IMR-90 (cell line): Measurements from ENCODE around the gene USP10. TPM values are rescaled to one million over a fixed set of nuclear protein-coding genes. Genes with fewer than 3 reads are reported as not detected.

ENCODE experiments used
- ATAC-seq: fragments of 200-7000 bp; cut with Tn5 transposase; 2 replicates; pipeline ENCODE4 v1.9.1; 2020; ENCODE audit warnings: low read depth, mild to moderate bottlenecking, moderate library complexity
- BruUV-seq: library from RNA; stranded (reverse); fragments of 400-500 nt; replicated peaks from 2 replicates; lab custom pipeline; 2021; lab: Mats Ljungman, UMichigan
- CTCF ChIA-PET: fragments of 300-600 bp; formaldehyde crosslinking; extraction: SDS; loops from one replicate; lab custom pipeline; 2021; ENCODE audit warnings: antibody characterized with exemption; lab: Yijun Ruan, JAX
- POLR2A ChIA-PET: fragments of 300-600 bp; sonication (Branson Sonifier 250); formaldehyde crosslinking; loops from one replicate; lab custom pipeline; 2022; ENCODE audit warnings: antibody characterized with exemption; ENCODE audit not compliant: unreplicated experiment; lab: Charles Lee
- DNase-seq: peaks from one replicate; pipeline ENCODE4 v3.0.0; 2013
- H2AFZ ChIP-seq: replicated peaks from 2 replicates; pipeline ENCODE3; 2013; ENCODE audit warnings: low read length, mild to moderate bottlenecking; ENCODE audit not compliant: poor library complexity
- H2AK5ac ChIP-seq: 2 replicates; pipeline ENCODE4 v1.6.1; 2013; ENCODE audit warnings: low read depth, low read length, inconsistent platforms
- H2AK9ac ChIP-seq: replicated peaks from 2 replicates; pipeline ENCODE3; 2013; ENCODE audit warnings: mild to moderate bottlenecking, low read depth, low read length, moderate library complexity; ENCODE audit not compliant: poor library complexity
- H2BK120ac ChIP-seq: 2 replicates; pipeline ENCODE4 v1.6.1; 2013; ENCODE audit warnings: low read depth, low read length, inconsistent platforms
- H2BK15ac ChIP-seq: 3 replicates; pipeline ENCODE4 v1.6.1; 2013; ENCODE audit warnings: low read depth, low read length, inconsistent platforms
- H2BK20ac ChIP-seq: 2 replicates; pipeline ENCODE4 v1.6.1; 2013; ENCODE audit warnings: low read depth, mild to moderate bottlenecking, inconsistent platforms, low read length, moderate library complexity
- H2BK5ac ChIP-seq: 2 replicates; pipeline ENCODE4 v1.6.1; 2013; ENCODE audit warnings: mild to moderate bottlenecking, low read depth, low read length, inconsistent platforms; ENCODE audit not compliant: poor library complexity, severe bottlenecking
- H3K14ac ChIP-seq: replicated peaks from 2 replicates; pipeline ENCODE4 v1.6.1; 2013; ENCODE audit warnings: low read depth, low read length, inconsistent platforms
- H3K18ac ChIP-seq: 2 replicates; pipeline ENCODE4 v1.6.1; 2013; ENCODE audit warnings: low read depth, low read length, control low read depth
- H3K23ac ChIP-seq: 2 replicates; pipeline ENCODE4 v1.6.1; 2013; ENCODE audit warnings: low read depth, low read length, inconsistent platforms
- H3K27ac ChIP-seq: 2 replicates; pipeline ENCODE4 v1.5.1; 2013; ENCODE audit warnings: mild to moderate bottlenecking, control low read depth, low read length; ENCODE audit not compliant: insufficient read depth
- H3K27me3 ChIP-seq: 2 replicates; pipeline ENCODE4 v1.6.1; 2013; ENCODE audit warnings: low read length; ENCODE audit not compliant: control insufficient read depth, insufficient read depth
- H3K36me3 ChIP-seq: 2 replicates; pipeline ENCODE4 v1.6.1; 2013; ENCODE audit warnings: low read length, mixed read lengths; ENCODE audit not compliant: control insufficient read depth, insufficient read depth
- H3K4ac ChIP-seq: 2 replicates; pipeline ENCODE4 v1.6.1; 2013; ENCODE audit warnings: low read depth, low read length, inconsistent platforms
- H3K4me1 ChIP-seq: 2 replicates; pipeline ENCODE4 v1.6.1; 2013; ENCODE audit warnings: low read length, mixed read lengths; ENCODE audit not compliant: control insufficient read depth, insufficient read depth
- H3K4me2 ChIP-seq: 2 replicates; pipeline ENCODE4 v1.6.1; 2013; ENCODE audit warnings: low read depth, mild to moderate bottlenecking, control low read depth, low read length, moderate library complexity
- H3K4me3 ChIP-seq: 2 replicates; pipeline ENCODE4 v1.5.1; 2013; ENCODE audit warnings: low read depth, mild to moderate bottlenecking, control low read depth, low read length, moderate library complexity; ENCODE audit not compliant: insufficient read depth
- H3K56ac ChIP-seq: 2 replicates; pipeline ENCODE4 v1.6.1; 2013; ENCODE audit warnings: low read length, inconsistent platforms; ENCODE audit not compliant: insufficient read depth; ENCODE audit errors: extremely low read depth
- H3K79me1 ChIP-seq, 2 experiments: 2 replicates each; pipeline ENCODE4 v1.6.1; 2013; ENCODE audit warnings: low read length in 2 of 2, inconsistent platforms in 1 of 2, low read depth in 1 of 2
- H3K9ac ChIP-seq: 2 replicates; pipeline ENCODE4 v1.6.1; 2013; ENCODE audit warnings: low read depth, low read length, control low read depth
- H3K9me1 ChIP-seq: 2 replicates; pipeline ENCODE4 v1.6.1; 2013; ENCODE audit warnings: low read length, inconsistent platforms; ENCODE audit not compliant: insufficient read depth
- H3K9me3 ChIP-seq: 2 replicates; pipeline ENCODE4 v1.6.1; 2013; ENCODE audit warnings: low read length; ENCODE audit not compliant: control insufficient read depth, insufficient read depth
- H4K20me1 ChIP-seq: 2 replicates; pipeline ENCODE4 v1.6.1; 2013; ENCODE audit warnings: low read length, inconsistent platforms; ENCODE audit not compliant: insufficient read depth
- H4K5ac ChIP-seq: 2 replicates; pipeline ENCODE4 v1.6.1; 2013; ENCODE audit warnings: mild to moderate bottlenecking, low read depth, low read length, control low read depth
- H4K8ac ChIP-seq, 2 experiments: 2 replicates each; pipeline ENCODE4 v1.6.1; 2013; ENCODE audit warnings: low read depth in 2 of 2, low read length in 2 of 2, control low read depth in 1 of 2, inconsistent platforms in 1 of 2
- H4K91ac ChIP-seq: 2 replicates; pipeline ENCODE4 v1.6.1; 2013; ENCODE audit warnings: low read depth, low read length, inconsistent platforms; ENCODE audit not compliant: insufficient read depth
- BHLHE40 ChIP-seq: fragments of 150-350 bp; IDR thresholded peaks from 2 replicates; pipeline ENCODE4 v1.6.1; 2016; ENCODE audit warnings: mild to moderate bottlenecking, low read depth, low read length
- CHD1 ChIP-seq: IDR thresholded peaks from 2 replicates; pipeline ENCODE4 v1.6.1; 2012; ENCODE audit warnings: low read depth, low read length, improper control_type of control experiment
- ELK1 ChIP-seq: fragments of 150-350 bp; IDR thresholded peaks from 2 replicates; pipeline ENCODE4 v1.6.1; 2016; ENCODE audit warnings: low read depth, mild to moderate bottlenecking, low read length, moderate library complexity, borderline replicate concordance
- FOS ChIP-seq: fragments of 150-350 bp; IDR thresholded peaks from 2 replicates; pipeline ENCODE4 v1.6.1; 2016; ENCODE audit warnings: low read depth, low read length
- MAFK ChIP-seq: IDR thresholded peaks from 2 replicates; pipeline ENCODE4 v1.6.1; 2012; ENCODE audit warnings: low read depth, low read length, improper control_type of control experiment
- MAZ ChIP-seq: IDR thresholded peaks from 2 replicates; pipeline ENCODE4 v1.6.1; 2012; ENCODE audit warnings: low read depth, mild to moderate bottlenecking, low read length, improper control_type of control experiment, moderate library complexity, borderline replicate concordance
- MXI1 ChIP-seq: IDR thresholded peaks from 2 replicates; pipeline ENCODE4 v1.6.1; 2012; ENCODE audit warnings: low read depth, mild to moderate bottlenecking, low read length, moderate library complexity, borderline replicate concordance
- NFE2L2 ChIP-seq: fragments of 150-350 bp; IDR thresholded peaks from 2 replicates; pipeline ENCODE4 v1.6.1; 2016; ENCODE audit warnings: low read depth, mild to moderate bottlenecking, low read length
- POLR2A ChIP-seq: IDR thresholded peaks from 2 replicates; pipeline ENCODE4 v1.6.1; 2012; ENCODE audit warnings: mild to moderate bottlenecking, low read depth, low read length
- RAD21 ChIP-seq: IDR thresholded peaks from 2 replicates; pipeline ENCODE4 v1.6.1; 2012; ENCODE audit warnings: low read length, improper control_type of control experiment
- RCOR1 ChIP-seq: IDR thresholded peaks from 2 replicates; pipeline ENCODE4 v1.6.1; 2012; ENCODE audit warnings: mild to moderate bottlenecking, low read length, improper control_type of control experiment; ENCODE audit not compliant: insufficient replicate concordance
- RFX5 ChIP-seq: IDR thresholded peaks from 2 replicates; pipeline ENCODE4 v1.8.0; 2012; ENCODE audit warnings: low read depth, mild to moderate bottlenecking, low read length, moderate library complexity
- SMC3 ChIP-seq: fragments of 150-350 bp; IDR thresholded peaks from 2 replicates; pipeline ENCODE4 v1.6.1; 2016; ENCODE audit warnings: low read depth, mild to moderate bottlenecking, antibody characterized with exemption, low read length, moderate library complexity
- WGBS, 2 experiments: methylation state at CpG; one replicate each; pipeline versions ENCODE4 v1.1.5 to v1.1.7; 2013; ENCODE audit warnings: missing lambda C conversion rate in 2 of 2; ENCODE audit not compliant: insufficient read length in 1 of 2; ENCODE audit errors: extremely low coverage in 2 of 2; 5-methylcytosine and 5-hydroxymethylcytosine counted together
- dilution Hi-C: fragments of 300-500 bp; cut with HindIII; formaldehyde crosslinking; loops from one replicate; pipeline ENCODE4 v1.14.3; 2018; ENCODE audit warnings: low sequenced_read_pairs; ENCODE audit not compliant: unreplicated experiment
- in situ Hi-C: fragments of 300-500 bp; cut with MboI; formaldehyde crosslinking; loops from 3 replicates; pipeline ENCODE4 v1.14.3; 2019; ENCODE audit warnings: low sequenced_read_pairs, inconsistent platforms, mixed read lengths
- intact Hi-C: fragments of 100-400 bp; cut with micrococcal nuclease; formaldehyde crosslinking; loops from 2 replicates; pipeline ENCODE4 v1.10.0; 2022
- polyA plus RNA-seq, 3 experiments: library from polyadenylated mRNA; depleted of rRNA; stranded (reverse); fragments of >200 nt; gene quantifications; 2 replicates each; pipeline ENCODE4 v1.2.3, GENCODE V29; 2012; ENCODE audit warnings: low replicate concordance in 1 of 3
- total RNA-seq: library from RNA; depleted of rRNA; stranded (reverse); fragments of >200 nt; gene quantifications from 2 replicates; pipeline ENCODE4 v1.2.3, GENCODE V29; 2012
- TF ChIP-seq, protein P1 (sequence below): fragments of 150-350 bp; IDR thresholded peaks from 2 replicates; pipeline ENCODE4 v1.6.1; 2017; ENCODE audit warnings: mild to moderate bottlenecking, antibody characterized with exemption, low read length, low read depth

The USP10 gene
- total and polyA plus RNA-seq, 2 of the 4 experiments (the other 2 are of a cell fraction) = 54.3 to 79.0 TPM

DNA sequence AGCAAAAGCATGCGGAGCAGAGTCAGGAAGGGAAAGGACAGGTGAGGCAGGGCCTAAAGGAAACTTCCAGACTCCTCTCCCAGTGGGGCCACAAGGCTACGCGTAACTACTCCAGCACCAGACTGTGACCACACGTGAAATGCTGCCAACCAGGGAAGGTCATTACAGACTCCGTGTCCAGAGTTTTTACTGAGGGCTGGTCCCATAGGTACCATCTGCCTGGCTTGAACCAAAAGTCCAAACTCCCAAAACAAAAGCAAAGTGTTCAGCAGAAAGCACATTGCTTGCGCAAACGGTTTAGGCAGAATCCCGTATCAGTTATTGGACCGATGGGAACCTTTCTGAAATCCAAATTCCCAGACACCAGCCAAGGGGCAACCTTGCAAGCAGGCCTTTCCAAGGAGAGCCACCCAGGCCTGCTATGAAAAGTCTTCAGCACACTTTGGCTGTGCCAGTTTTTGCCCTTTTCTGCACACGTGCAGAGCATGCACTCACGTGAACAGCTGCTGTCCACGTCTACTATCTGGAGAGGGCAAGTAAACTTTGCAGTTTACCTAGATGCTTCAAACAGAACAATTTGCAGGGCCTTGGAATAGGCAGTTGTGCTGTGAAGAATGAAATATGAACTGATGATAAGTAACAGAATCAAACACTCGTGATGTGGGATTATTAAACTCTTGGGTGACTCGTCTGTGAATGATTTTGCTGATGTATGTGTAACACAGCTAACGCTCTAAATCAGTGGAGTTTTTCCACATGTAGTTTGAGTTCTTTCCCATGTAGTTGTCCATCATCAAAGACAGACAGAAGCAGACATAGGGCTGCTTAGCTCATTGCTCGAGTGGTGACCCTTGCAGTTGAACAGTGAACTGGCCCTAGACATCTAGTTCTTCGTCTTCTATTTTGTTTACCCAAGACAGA lies 61.9 kb downstream of the USP10 start:
- Histone ChIP-seq H3K14ac (no peak overlapping the region), H3K27ac (peak overlapping the region; percentile 60; the same call in 1 of the 2 replicates), H4K5ac (peak overlapping the region; percentile 82), H2BK120ac (peak overlapping the region; percentile 24), H3K9ac (no peak overlapping the region), H4K8ac (no peak overlapping the region), H3K27me3 (no peaks in the 10 kb centered on the region), H3K4me3 (no peak overlapping the region), H2AK9ac (no peak overlapping the region), H2BK20ac (peak overlapping the region; percentile 36; the same call in 1 of the 2 replicates), H3K4me2 (no peak overlapping the region), H3K79me1 (peaks cover 45 to 87% of the 10 kb centered on the region in 2 experiments), H2AFZ (no peak overlapping the region), H3K9me1 (peaks cover 31% of the 10 kb centered on the region), H3K4ac (peak overlapping the region; percentile 38), H3K9me3 (no peaks in the 10 kb centered on the region), H2BK5ac (peak overlapping the region; percentile 55), H3K18ac (peak overlapping the region; percentile 77), H3K36me3 (peaks cover 37% of the 10 kb centered on the region), H3K4me1 (peaks cover 39% of the 10 kb centered on the region), H4K20me1 (peaks cover 4% of the 10 kb centered on the region; the same call in 1 of the 2 replicates), H3K56ac (no peak overlapping the region), H4K91ac (peak overlapping the region; percentile 19; the same call in 1 of the 2 replicates), H2BK15ac (no peak overlapping the region), H2AK5ac (peak overlapping the region; percentile 6; the same call in 1 of the 2 replicates), H3K23ac (no peak overlapping the region)
- intact Hi-C loops = no loop called here
- in situ Hi-C loops = no loop called here
- TF ChIP-seq MXI1 = no peak
- TF ChIP-seq FOS = peak; percentile 51; the same call in 1 of the 2 replicates
- TF ChIP-seq NFE2L2 = no peak
- TF ChIP-seq BHLHE40 = peak; percentile 34; the same call in 1 of the 2 replicates
- TF ChIP-seq SMC3 = no peak
- TF ChIP-seq RCOR1 = no peak
- no peak for TF ChIP-seq MAZ
- no peak for TF ChIP-seq RFX5
- peak; percentile 81 for TF ChIP-seq MAFK
- TF ChIP-seq, protein P1, sequence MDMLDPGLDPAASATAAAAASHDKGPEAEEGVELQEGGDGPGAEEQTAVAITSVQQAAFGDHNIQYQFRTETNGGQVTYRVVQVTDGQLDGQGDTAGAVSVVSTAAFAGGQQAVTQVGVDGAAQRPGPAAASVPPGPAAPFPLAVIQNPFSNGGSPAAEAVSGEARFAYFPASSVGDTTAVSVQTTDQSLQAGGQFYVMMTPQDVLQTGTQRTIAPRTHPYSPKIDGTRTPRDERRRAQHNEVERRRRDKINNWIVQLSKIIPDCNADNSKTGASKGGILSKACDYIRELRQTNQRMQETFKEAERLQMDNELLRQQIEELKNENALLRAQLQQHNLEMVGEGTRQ = no peak
- TF ChIP-seq RAD21 = no peak
- no peak for TF ChIP-seq ELK1
- TF ChIP-seq POLR2A = no peak
- TF ChIP-seq CHD1 = no peak
- POLR2A ChIA-PET = no interaction called here
- dilution Hi-C loops = no loop called here
- CTCF ChIA-PET = no interaction called here
- 78% methylated on average over 10 of the region's 17 CpGs; no CpG with 5 or more reads in 1 of the 2 experiments for WGBS, 2 experiments
- BruUV-seq = no TSS peak
- no peak for ATAC-seq
- DNase-seq = peak; percentile 86
